Endothelial cell of umbilical vein (primary cell): ENCODE data around the gene CDHR1. TPM values are rescaled to one million over a fixed set of nuclear protein-coding genes. Genes with fewer than 3 reads are reported as not detected.

Source experiments
- BruUV-seq: library from RNA; stranded (reverse); fragments of 400-500 nt; replicated peaks from 2 replicates; lab custom pipeline; 2021; lab: Mats Ljungman, UMichigan
- CTCF ChIA-PET: fragments of 300-600, 350-600 bp; sonication (Branson Sonifier 250); formaldehyde crosslinking; loops from one replicate; lab custom pipeline; 2021; ENCODE audit warnings: antibody characterized with exemption, inconsistent platforms; lab: Charles Lee
- POLR2A ChIA-PET: fragments of 300-600, 350-600 bp; sonication (Branson Sonifier 250); formaldehyde crosslinking; loops from one replicate; lab custom pipeline; 2021; ENCODE audit warnings: antibody characterized with exemption, inconsistent platforms; lab: Charles Lee
- DNase-seq: peaks from one replicate; pipeline ENCODE4 v3.0.0-alpha.2; 2011; ENCODE audit warnings: low read depth, low spot score
- FAIRE-seq: peaks from 2 replicates; lab custom pipeline; 2011; peaks lifted over from hg19 to GRCh38; lab: Jason Lieb, UNC
- H2AFZ ChIP-seq: 2 replicates; pipeline ENCODE4 v1.6.0; 2012; ENCODE audit warnings: low read depth, low read length, control low read depth, inconsistent platforms
- H3K27ac ChIP-seq: 2 replicates; pipeline ENCODE4 v1.5.1; 2011; ENCODE audit warnings: low read depth, mild to moderate bottlenecking, control low read depth, low read length, moderate library complexity; ENCODE audit not compliant: insufficient read depth
- H3K27me3 ChIP-seq, 2 experiments: 2 replicates each; pipeline versions ENCODE4 v1.6.0 to v1.6.1; 2011; ENCODE audit warnings: low read length in 2 of 2, mixed read lengths in 1 of 2; ENCODE audit not compliant: control insufficient read depth in 2 of 2, insufficient read depth in 2 of 2
- H3K36me3 ChIP-seq, 2 experiments: 2 replicates in 1 of 2; 3 replicates in 1 of 2; pipeline ENCODE4 v1.5.1; 2011; ENCODE audit warnings: low read length in 2 of 2, mild to moderate bottlenecking in 1 of 2, moderate library complexity in 1 of 2; ENCODE audit not compliant: control insufficient read depth in 2 of 2, insufficient read depth in 2 of 2; ENCODE audit errors: extremely low read depth in 1 of 2
- H3K4me1 ChIP-seq: 3 replicates; pipeline ENCODE4 v1.5.1; 2011; ENCODE audit warnings: mild to moderate bottlenecking, low read length; ENCODE audit not compliant: control insufficient read depth, insufficient read depth; ENCODE audit errors: extremely low read depth
- H3K4me2 ChIP-seq: 2 replicates; pipeline ENCODE4 v1.6.1; 2011; ENCODE audit warnings: low read length, control low read depth, mixed read lengths; ENCODE audit not compliant: insufficient read depth
- H3K4me3 ChIP-seq, 3 experiments: fragments of 200-600 bp in 1 of 3; sonication (generic), shearing (Covaris generic) in 1 of 3; replicated peaks in 1 of 3; 2 replicates each; pipeline ENCODE4 v1.5.1; 2011 to 2016; ENCODE audit warnings: control low read depth in 3 of 3, low read length in 3 of 3, mild to moderate bottlenecking in 2 of 3, inconsistent platforms in 1 of 3, low read depth in 1 of 3, moderate library complexity in 1 of 3; ENCODE audit not compliant: insufficient read depth in 1 of 3
- H3K79me2 ChIP-seq: 2 replicates; pipeline ENCODE4 v1.6.0; 2012; ENCODE audit warnings: low read length, inconsistent platforms; ENCODE audit not compliant: control insufficient read depth, insufficient read depth
- H3K9ac ChIP-seq: replicated peaks from 2 replicates; pipeline ENCODE3; 2011; ENCODE audit warnings: low read length, control low read depth; ENCODE audit not compliant: insufficient read depth; ENCODE audit errors: extremely low read depth
- H3K9me1 ChIP-seq: replicated peaks from 3 replicates; pipeline ENCODE4 v1.6.0; 2011; ENCODE audit warnings: mild to moderate bottlenecking, low read length; ENCODE audit not compliant: control insufficient read depth, insufficient read depth; ENCODE audit errors: extremely low read depth
- H3K9me3 ChIP-seq: replicated peaks from 2 replicates; pipeline ENCODE4 v1.5.1; 2012; ENCODE audit warnings: low read length, inconsistent platforms; ENCODE audit not compliant: control insufficient read depth, insufficient read depth
- H4K20me1 ChIP-seq: replicated peaks from 2 replicates; pipeline ENCODE3; 2011; ENCODE audit warnings: mild to moderate bottlenecking, low read length; ENCODE audit not compliant: control insufficient read depth, insufficient read depth; ENCODE audit errors: extremely low read depth
- EZH2 ChIP-seq: IDR thresholded peaks from 2 replicates; pipeline ENCODE4 v1.6.1; 2012; ENCODE audit warnings: borderline replicate concordance, low read depth, mild to moderate bottlenecking, moderate library complexity, low read length, inconsistent platforms; ENCODE audit not compliant: severe bottlenecking
- FOS ChIP-seq: IDR thresholded peaks from 2 replicates; pipeline ENCODE4 v1.6.1; 2011; ENCODE audit warnings: mild to moderate bottlenecking, low read length, moderate library complexity, borderline replicate concordance; ENCODE audit not compliant: insufficient read depth
- GATA2 ChIP-seq: IDR thresholded peaks from 2 replicates; pipeline ENCODE4 v1.7.0; 2011; ENCODE audit warnings: low read depth, mild to moderate bottlenecking, moderate library complexity, mixed read lengths, low read length; ENCODE audit not compliant: insufficient read length, insufficient read depth
- JUN ChIP-seq: IDR thresholded peaks from 2 replicates; pipeline ENCODE4 v1.6.1; 2011; ENCODE audit warnings: borderline replicate concordance, low read depth; ENCODE audit not compliant: insufficient read length, insufficient read depth
- MYC ChIP-seq: IDR thresholded peaks from one replicate; pipeline ENCODE4 v1.6.1; 2011; ENCODE audit warnings: mild to moderate bottlenecking, low read depth, low read length
- POLR2A ChIP-seq: IDR thresholded peaks from 2 replicates; pipeline ENCODE4 v1.6.1; 2012; ENCODE audit warnings: low read depth, mild to moderate bottlenecking, control low read depth, low read length
- POLR2AphosphoS5 ChIP-seq: IDR thresholded peaks from 2 replicates; pipeline ENCODE4 v1.6.1; 2012; ENCODE audit warnings: low read depth, mild to moderate bottlenecking, control low read depth, low read length, moderate library complexity; ENCODE audit not compliant: insufficient read depth
- dilution Hi-C: fragments of 300-500 bp; cut with MboI; formaldehyde crosslinking; loops from one replicate; pipeline ENCODE4 v1.15.0; 2019; ENCODE audit warnings: low sequenced_read_pairs; ENCODE audit not compliant: extremely low pct_ligation_motif_present
- intact Hi-C: fragments of 100-400 bp; cut with micrococcal nuclease; formaldehyde crosslinking; loops from one replicate; pipeline ENCODE4 v1.10.0; 2022
- polyA plus RNA-seq, 4 experiments: library from polyadenylated mRNA; depleted of rRNA in 3 of 4; stranded (reverse) in 3 of 4; unstranded in 1 of 4; fragments of >200 nt; gene quantifications; 2 replicates each; pipeline versions ENCODE4 v1.2.1 to v1.2.3, GENCODE V29; 2011 to 2012; ENCODE audit warnings: missing spikeins in 1 of 4
- total RNA-seq: library from RNA; stranded (reverse); gene quantifications from 2 replicates; pipeline ENCODE4 v1.2.3, GENCODE V29; 2021
- TF ChIP-seq, protein P1 (sequence below): IDR thresholded peaks from 2 replicates; pipeline ENCODE4 v1.6.1; 2011; ENCODE audit not compliant: insufficient read depth, insufficient read length
- TF ChIP-seq, protein P2 (sequence below), 2 donors: IDR thresholded peaks; 1 replicate in 1 of 2; 2 replicates in 1 of 2; pipeline ENCODE4 v1.5.1; 2011; ENCODE audit warnings: low read length in 2 of 2, mild to moderate bottlenecking in 2 of 2, moderate library complexity in 2 of 2, control low read depth in 1 of 2, inconsistent platforms in 1 of 2, low read depth in 1 of 2; ENCODE audit not compliant: insufficient read depth in 1 of 2; ENCODE audit errors: extremely low read depth in 1 of 2

Gene CDHR1
- total and polyA plus RNA-seq, 2 donors (not counting 3 experiments of a cell fraction or from before 2014, with no cell fraction given) = 0.11 to 0.53 TPM

DNA sequence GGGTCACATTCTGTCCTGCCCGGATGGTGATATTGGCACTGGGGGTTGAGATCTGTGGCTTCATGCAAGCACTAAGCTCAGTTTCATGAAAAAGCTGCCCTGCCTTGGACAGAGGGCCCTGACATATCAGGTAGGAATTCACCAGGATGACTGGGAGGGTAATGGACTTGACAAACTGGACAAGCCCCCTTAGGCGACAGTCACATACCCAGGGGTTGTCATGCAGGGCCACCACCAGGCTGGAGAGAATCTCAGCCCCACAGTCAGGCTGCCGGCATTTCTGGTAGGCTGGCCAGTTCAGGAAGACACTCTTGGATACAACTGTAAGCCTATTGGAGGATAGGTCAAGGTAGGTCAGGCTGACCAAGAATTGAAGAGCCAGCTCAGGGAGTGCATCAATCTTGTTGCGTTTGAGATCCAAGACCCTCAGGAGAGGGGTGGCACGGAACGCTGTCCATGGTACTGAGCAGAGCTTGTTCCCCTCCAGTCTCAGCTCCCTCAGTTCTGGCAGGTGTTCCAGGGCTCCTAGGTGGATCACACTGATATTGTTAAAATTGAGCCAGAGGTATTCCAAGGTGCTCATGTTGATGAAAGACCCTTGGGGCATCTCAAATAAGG is 30.2 kb downstream of the CDHR1 start:
- Histone ChIP-seq H3K36me3 (no peaks in the 10 kb centered on the region), H3K4me1 (no peaks in the 10 kb centered on the region), H3K9ac (no peak overlapping the region), H2AFZ (no peak overlapping the region), H3K27ac (no peak overlapping the region), H3K9me1 (no peaks in the 10 kb centered on the region), H3K4me3 (no peak overlapping the region), H3K27me3 (peaks cover 0 to under 1% of the 10 kb centered on the region in 2 experiments), H3K4me2 (no peak overlapping the region), H4K20me1 (no peaks in the 10 kb centered on the region), H3K79me2 (no peaks in the 10 kb centered on the region), H3K9me3 (no peaks in the 10 kb centered on the region)
- no TSS peak for BruUV-seq
- intact Hi-C loops = no loop called here
- TF ChIP-seq POLR2A (no peak), FOS (no peak), MYC (no peak), POLR2AphosphoS5 (no peak), GATA2 (no peak), EZH2 (no peak), JUN (no peak)
- TF ChIP-seq, protein P1, sequence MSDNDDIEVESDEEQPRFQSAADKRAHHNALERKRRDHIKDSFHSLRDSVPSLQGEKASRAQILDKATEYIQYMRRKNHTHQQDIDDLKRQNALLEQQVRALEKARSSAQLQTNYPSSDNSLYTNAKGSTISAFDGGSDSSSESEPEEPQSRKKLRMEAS = no peak
- TF ChIP-seq, protein P2, sequence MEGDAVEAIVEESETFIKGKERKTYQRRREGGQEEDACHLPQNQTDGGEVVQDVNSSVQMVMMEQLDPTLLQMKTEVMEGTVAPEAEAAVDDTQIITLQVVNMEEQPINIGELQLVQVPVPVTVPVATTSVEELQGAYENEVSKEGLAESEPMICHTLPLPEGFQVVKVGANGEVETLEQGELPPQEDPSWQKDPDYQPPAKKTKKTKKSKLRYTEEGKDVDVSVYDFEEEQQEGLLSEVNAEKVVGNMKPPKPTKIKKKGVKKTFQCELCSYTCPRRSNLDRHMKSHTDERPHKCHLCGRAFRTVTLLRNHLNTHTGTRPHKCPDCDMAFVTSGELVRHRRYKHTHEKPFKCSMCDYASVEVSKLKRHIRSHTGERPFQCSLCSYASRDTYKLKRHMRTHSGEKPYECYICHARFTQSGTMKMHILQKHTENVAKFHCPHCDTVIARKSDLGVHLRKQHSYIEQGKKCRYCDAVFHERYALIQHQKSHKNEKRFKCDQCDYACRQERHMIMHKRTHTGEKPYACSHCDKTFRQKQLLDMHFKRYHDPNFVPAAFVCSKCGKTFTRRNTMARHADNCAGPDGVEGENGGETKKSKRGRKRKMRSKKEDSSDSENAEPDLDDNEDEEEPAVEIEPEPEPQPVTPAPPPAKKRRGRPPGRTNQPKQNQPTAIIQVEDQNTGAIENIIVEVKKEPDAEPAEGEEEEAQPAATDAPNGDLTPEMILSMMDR (IDR thresholded peaks at IDR 0.05; ENCODE audit: extremely low read depth in 1 of 2, insufficient read depth in 1 of 2, low read depth in 1 of 2, low read length in 2 of 2) = no peak
- dilution Hi-C loops = no loop called here
- ChIA-PET CTCF (no interaction called here), POLR2A (no interaction called here)
- FAIRE-seq (no peak), DNase-seq (no peak)
